ENCODE measurements around the gene AKAP6. TPM values are rescaled to one million over a fixed set of nuclear protein-coding genes. Genes with fewer than 3 reads are reported as not detected.

The AKAP6 gene
- total and polyA plus RNA-seq, 10 of the 15 experiments (the other 5 are each of a cell fraction or from before 2014, with no cell fraction given) = 0.35 to 5.9 (median 2.2) TPM

- TF ChIP-seq E2F4 (IDR thresholded peaks at IDR 0.05; ENCODE audit: low read depth, low read length) (no peak), CHD1 (IDR thresholded peaks at IDR 0.05; ENCODE audit: low read depth, low read length) (no peak), ZNF24 (IDR thresholded peaks at IDR 0.05) (no peak), ELK1 (IDR thresholded peaks at IDR 0.05; ENCODE audit: low read depth, low read length) (no peak), MYB (IDR thresholded peaks at IDR 0.05; ENCODE audit: borderline replicate concordance, low read depth, low read length) (no peak), IRF3 (IDR thresholded peaks at IDR 0.05) (no peak), BRCA1 (IDR thresholded peaks at IDR 0.05; ENCODE audit: low read depth, low read length) (no peak), POLR2AphosphoS2 (IDR thresholded peaks at IDR 0.05; ENCODE audit: low read depth, low read length) (no peak)
Observed at GRCh38 chr14:32865827-32866376, 536.8 kb downstream of the AKAP6 start (continued).

DNA sequence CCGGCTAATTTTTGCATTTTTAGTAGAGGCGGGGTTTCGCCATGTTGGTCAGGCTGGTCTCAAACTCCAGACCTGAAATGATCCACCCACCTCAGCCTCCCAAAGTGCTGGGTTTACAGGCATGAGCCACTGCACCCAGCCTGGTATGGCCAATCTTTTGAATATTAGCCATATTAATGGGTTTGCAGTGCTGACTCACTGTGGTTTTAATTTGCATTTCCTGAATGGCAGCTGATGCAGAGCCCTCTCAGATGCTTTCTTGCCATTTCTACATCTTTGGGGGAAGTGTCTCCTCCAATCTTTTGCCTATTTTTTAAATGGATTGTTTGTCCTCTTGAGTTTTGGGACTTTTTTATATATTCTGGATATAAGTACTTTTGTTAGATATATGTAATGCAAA lies 554.1 kb downstream of the AKAP6 start:
- DNase-seq (ENCODE audit: low read depth, low spot score) = no peak
- no peak overlapping the region for H3K4me3 ChIP-seq
- H3K4me1 ChIP-seq (ENCODE audit: control insufficient read depth, insufficient read depth, low read length) = no peaks in the 10 kb centered on the region
- SMC1A ChIA-PET (ENCODE audit: uncharacterized antibody, unreplicated experiment) = no interaction called here
- in situ Hi-C loops (cut with MboI) = no loop called here
- no peaks in the 10 kb centered on the region for H3K36me3 ChIP-seq (ENCODE audit: control insufficient read depth in 2 of 2, insufficient read depth in 2 of 2, low read length in 1 of 2)
- no peak for ATAC-seq
- RAD21 ChIA-PET (ENCODE audit: unreplicated experiment) = no interaction called here
- no peak for FAIRE-seq
- BruUV-seq (replicated peaks) = no TSS peak
- no peak overlapping the region for H2AFZ ChIP-seq (ENCODE audit: control insufficient read depth, low read depth, low read length)
- no peak overlapping the region for H3K9ac ChIP-seq (ENCODE audit: control insufficient read depth, insufficient read depth, low read length)
- H3K79me2 ChIP-seq (ENCODE audit: control insufficient read depth, insufficient read depth, low read length) = no peaks in the 10 kb centered on the region
- H3K9me3 ChIP-seq (replicated peaks; ENCODE audit: control insufficient read depth, insufficient read depth, low read length) = no peaks in the 10 kb centered on the region
- H3K27ac ChIP-seq (ENCODE audit: control insufficient read depth, insufficient read depth) = no peak overlapping the region
- CTCF ChIA-PET = no interaction called here
- H4K20me1 ChIP-seq (ENCODE audit: control insufficient read depth, insufficient read depth) = no peaks in the 10 kb centered on the region
- WGBS (ENCODE audit: insufficient coverage, insufficient replicate concordance, low lambda C conversion rate, missing lambda C conversion rate) = 70% methylated on average over 3 of the region's 3 CpGs
- intact Hi-C loops (cut with micrococcal nuclease; ENCODE audit: unreplicated experiment) = no loop called here
- H3K4me2 ChIP-seq (ENCODE audit: control insufficient read depth, insufficient read depth) = no peak overlapping the region
- POLR2A ChIA-PET = no interaction called here
- no peaks in the 10 kb centered on the region for H3K27me3 ChIP-seq (replicated peaks in 1 of 2; ENCODE audit: control insufficient read depth in 2 of 2, insufficient read depth in 2 of 2, low read length in 1 of 2)
- TF ChIP-seq PML (IDR thresholded peaks at IDR 0.05; ENCODE audit: low read length) (no peak), CEBPB (IDR thresholded peaks at IDR 0.05; ENCODE audit: borderline replicate concordance in 1 of 2, low read depth in 2 of 2, low read length in 2 of 2) (no peak), ZBTB4 (CRISPR knock-in tag; IDR thresholded peaks at IDR 0.05) (no peak), TAF1 (IDR thresholded peaks at IDR 0.05; ENCODE audit: borderline replicate concordance, low read depth, low read length) (no peak), USF1 (IDR thresholded peaks at IDR 0.05; ENCODE audit: borderline replicate concordance, extremely low read length, insufficient read depth, low read depth, low read length) (no peak)
- TF ChIP-seq, protein P1, sequence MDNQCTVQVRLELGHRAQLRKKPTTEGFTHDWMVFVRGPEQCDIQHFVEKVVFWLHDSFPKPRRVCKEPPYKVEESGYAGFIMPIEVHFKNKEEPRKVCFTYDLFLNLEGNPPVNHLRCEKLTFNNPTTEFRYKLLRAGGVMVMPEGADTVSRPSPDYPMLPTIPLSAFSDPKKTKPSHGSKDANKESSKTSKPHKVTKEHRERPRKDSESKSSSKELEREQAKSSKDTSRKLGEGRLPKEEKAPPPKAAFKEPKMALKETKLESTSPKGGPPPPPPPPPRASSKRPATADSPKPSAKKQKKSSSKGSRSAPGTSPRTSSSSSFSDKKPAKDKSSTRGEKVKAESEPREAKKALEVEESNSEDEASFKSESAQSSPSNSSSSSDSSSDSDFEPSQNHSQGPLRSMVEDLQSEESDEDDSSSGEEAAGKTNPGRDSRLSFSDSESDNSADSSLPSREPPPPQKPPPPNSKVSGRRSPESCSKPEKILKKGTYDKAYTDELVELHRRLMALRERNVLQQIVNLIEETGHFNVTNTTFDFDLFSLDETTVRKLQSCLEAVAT (IDR thresholded peaks at IDR 0.05) = no peak
